ENCODE measurements around the gene TMEM204.

DNA sequence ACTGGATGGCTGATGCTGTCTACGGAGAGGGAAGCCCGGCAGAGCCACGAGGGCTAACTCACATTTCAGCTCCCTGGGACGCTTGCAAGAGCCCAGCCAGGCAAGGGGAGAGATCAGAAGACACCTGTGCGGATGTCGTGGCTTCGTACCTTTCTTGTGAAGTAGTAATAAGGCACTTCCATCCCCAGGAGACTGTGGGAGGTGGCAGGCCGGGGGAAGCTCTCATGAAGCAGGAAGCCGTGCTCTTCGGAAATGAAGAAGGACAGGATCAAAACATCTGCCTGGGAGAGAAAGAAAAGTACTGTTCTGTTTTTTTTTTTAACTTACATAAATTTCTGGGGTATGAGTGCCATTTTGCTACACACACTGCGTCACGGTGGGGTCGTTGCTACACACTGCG lies 28.4 kb downstream of the TMEM204 start:
- TF ChIP-seq SIN3A (IDR thresholded peaks at IDR 0.05; ENCODE audit: borderline replicate concordance, insufficient read depth, low read length) (no peak), POLR2AphosphoS5 (IDR thresholded peaks at IDR 0.05; ENCODE audit: low read depth, low read length) (no peak), REST (IDR thresholded peaks at IDR 0.05; ENCODE audit: insufficient read depth in 1 of 2, low read depth in 2 of 2, low read length in 2 of 2) (no peak), TAF1 (IDR thresholded peaks at IDR 0.05; ENCODE audit: borderline replicate concordance, insufficient read depth, low read length) (no peak), FOXP2 (optimal IDR thresholded peaks at IDR 0.05; ENCODE audit: borderline replicate concordance, extremely low read depth, extremely low read length, insufficient read depth) (no peak)

Measured in PFSK-1 (cell line).